ENCODE data around the gene MRPL43.

MRPL43 gene

DNA sequence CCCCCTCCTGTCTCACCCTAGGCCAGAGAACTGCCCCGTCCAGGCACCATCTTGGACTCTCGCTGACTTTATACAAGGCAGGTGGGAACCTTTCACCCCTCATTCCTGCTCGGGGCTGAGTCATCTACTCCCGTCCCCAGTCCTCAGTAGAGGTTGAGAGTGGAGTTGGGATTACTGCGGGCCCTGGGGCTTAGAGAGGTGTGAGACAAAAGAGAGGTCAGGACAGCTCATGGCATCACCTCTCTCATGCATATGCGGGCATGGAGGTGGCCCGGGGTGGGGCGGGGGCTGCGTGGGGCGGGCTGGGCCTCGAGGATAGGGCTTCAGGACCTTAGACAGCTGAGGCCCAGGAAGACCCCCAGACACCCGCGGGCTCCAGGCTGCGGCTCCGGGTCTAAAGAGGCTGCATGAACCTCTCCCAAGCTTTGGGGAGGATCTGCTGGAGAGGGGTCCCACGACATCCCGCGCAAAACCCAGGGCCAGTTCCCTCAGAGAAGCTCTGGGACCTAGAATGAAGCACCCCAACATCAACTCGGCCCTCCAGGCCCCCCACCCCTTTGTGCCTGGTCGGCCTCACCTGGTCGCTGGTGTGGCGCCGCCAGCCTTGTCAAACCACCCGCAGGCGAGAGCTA, 43.3 kb upstream of the MRPL43 start:
- peaks cover 22% of the 10 kb centered on the region for H3K4me1 ChIP-seq (ENCODE audit: control insufficient read depth, insufficient read depth, low read length)
- peak overlapping the region; percentile 84 for H3K4me3 ChIP-seq (ENCODE audit: low read length)
- no peaks in the 10 kb centered on the region for H3K9me3 ChIP-seq (ENCODE audit: control insufficient read depth, low read length)
- peaks cover 9% of the 10 kb centered on the region for H3K36me3 ChIP-seq (ENCODE audit: control insufficient read depth, insufficient read depth, low read length, severe bottlenecking)
- no peaks in the 10 kb centered on the region for H3K27me3 ChIP-seq (replicated peaks; ENCODE audit: control insufficient read depth, insufficient read depth, low read length)
- no peak for DNase-seq (ENCODE audit: low read depth)
- H3K9ac ChIP-seq (ENCODE audit: low read length) = peak overlapping the region; percentile 87

DNA sequence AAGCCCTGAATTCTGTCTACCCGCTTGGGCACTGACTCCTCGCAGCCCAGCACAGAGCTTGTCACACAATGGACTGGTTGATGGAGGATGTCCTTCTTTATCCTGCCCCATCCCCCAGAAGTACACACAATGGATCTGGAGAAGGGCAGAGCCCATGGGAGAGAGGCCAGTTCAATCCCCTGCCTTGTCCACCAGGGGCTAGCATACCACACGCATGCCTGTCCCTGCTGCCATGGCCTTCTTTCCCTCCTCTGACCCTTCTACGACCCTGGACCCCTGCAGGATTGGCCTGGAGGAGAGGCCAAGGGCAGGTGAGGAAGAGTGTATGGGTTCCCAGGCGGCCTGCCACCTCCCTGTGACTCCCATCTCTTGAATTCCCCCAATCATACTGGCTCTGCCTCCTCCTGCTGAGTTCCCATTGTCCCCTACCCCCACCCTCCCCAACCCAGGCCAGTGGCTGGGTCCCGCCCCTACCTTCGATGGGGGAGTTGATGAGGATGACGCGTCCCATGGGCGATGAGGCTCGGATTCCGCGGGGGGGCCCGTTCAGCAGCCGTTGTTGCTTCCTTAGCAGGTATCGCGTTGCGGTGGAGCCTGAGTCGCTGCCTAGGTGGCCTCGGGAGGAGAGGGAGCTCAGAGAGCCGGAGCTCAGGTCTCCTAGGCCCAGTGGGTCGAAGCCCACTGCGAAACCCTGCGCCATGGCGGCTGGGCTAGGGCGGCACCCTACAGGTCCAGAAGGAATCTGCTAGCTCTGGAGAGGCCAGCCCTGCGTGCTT, 42.4 kb upstream of the MRPL43 start:
- DNase-seq (ENCODE audit: low read depth) = no peak
- H3K27me3 ChIP-seq (replicated peaks; ENCODE audit: control insufficient read depth, insufficient read depth, low read length) = no peaks in the 10 kb centered on the region
- no peaks in the 10 kb centered on the region for H3K36me3 ChIP-seq (ENCODE audit: control insufficient read depth, insufficient read depth, low read length, severe bottlenecking)
- H3K9ac ChIP-seq (ENCODE audit: low read length) = no peak overlapping the region
- H3K4me1 ChIP-seq (ENCODE audit: control insufficient read depth, insufficient read depth, low read length) = peaks cover 22% of the 10 kb centered on the region
- H3K4me3 ChIP-seq (ENCODE audit: low read length) = no peak overlapping the region
- H3K9me3 ChIP-seq (ENCODE audit: control insufficient read depth, low read length) = no peaks in the 10 kb centered on the region

DNA sequence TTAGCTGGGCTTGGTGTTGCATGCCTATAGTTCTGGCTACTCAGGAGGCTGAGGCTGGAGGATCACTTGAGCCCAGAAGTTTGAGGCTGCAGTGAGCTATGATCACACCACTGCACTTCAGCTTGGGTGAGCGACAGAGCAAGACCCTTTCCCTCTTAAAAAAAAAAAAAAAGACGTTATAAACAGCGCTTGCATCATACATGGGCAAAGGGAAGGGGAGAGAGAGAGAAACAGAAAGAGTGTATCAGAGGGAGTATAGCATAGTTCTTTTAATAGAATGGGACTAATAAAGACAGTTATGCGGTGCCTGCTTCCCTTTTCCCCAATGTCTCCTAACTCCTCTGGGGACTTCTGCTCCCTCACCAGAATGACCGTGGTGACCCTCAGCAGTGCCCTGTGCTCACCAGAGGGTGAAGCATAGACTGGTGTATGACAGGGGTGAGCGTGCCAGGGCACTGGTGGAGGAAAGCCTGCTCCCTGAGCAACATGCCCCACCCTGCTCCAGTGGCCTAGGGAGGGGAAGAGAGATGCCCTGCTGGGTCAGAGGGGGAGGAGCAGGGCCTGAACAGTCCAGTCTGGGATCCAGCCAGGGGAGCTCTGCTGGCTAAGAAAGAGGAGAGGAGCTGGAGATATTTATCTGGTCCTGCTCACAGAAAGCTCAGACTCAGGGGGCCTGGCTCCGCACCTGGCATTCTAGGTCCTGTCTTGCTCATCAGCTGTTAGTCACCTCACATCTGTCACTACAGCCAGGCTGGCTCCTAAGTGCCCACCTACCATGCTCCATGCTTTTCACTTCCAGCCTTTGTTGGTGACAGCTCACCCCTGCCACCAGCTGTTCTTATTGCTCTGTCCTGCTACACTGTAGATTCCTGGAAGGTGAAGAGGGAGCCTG, 41.4 kb upstream of the MRPL43 start:
- no peaks in the 10 kb centered on the region for H3K27me3 ChIP-seq (replicated peaks; ENCODE audit: control insufficient read depth, insufficient read depth, low read length)
- no peak for DNase-seq (ENCODE audit: low read depth)

DNA sequence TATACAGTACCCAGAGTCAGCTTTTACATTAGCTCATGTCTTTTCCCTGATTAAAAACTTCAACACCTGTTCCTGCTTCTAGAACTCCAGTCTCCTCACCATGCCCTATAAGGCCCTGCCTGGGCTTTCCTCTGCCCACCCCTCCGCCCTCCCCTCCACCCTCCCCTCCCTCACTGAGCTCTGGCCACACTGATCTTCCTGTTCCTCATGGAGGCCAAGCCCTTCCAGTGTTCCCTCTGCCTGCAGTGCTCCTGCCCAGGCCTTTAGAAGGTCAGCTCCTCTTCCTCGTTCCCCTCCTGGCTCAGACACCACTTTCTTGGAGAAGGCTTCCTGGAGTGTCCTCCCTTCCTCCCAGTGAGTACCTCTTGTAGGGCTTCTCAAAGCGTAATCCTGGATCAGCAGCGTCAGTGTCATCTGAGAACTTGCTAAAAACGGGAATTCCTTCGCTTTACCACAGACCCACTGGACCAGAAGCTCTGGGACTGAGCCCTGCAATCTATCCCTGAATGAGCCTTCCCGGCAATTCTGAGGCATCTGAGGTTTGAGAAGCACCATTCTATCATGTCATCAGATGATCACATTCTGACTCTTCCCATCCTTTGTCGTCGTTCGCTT, 39.9 kb upstream of the MRPL43 start:
- no peak for DNase-seq (ENCODE audit: low read depth)
- Histone ChIP-seq H3K27me3 (replicated peaks; ENCODE audit: control insufficient read depth, insufficient read depth, low read length) (peaks cover 3% of the 10 kb centered on the region), H3K4me1 (ENCODE audit: control insufficient read depth, insufficient read depth, low read length) (peaks cover 12% of the 10 kb centered on the region), H3K9me3 (ENCODE audit: control insufficient read depth, low read length) (no peaks in the 10 kb centered on the region), H3K4me3 (ENCODE audit: low read length) (no peak overlapping the region), H3K9ac (ENCODE audit: low read length) (no peak overlapping the region), H3K36me3 (ENCODE audit: control insufficient read depth, insufficient read depth, low read length, severe bottlenecking) (no peaks in the 10 kb centered on the region)

More for the DNA sequence above, 41.4 kb upstream of the MRPL43 start:
- Histone ChIP-seq H3K4me3 (ENCODE audit: low read length) (no peak overlapping the region), H3K9me3 (ENCODE audit: control insufficient read depth, low read length) (no peaks in the 10 kb centered on the region), H3K9ac (ENCODE audit: low read length) (no peak overlapping the region), H3K36me3 (ENCODE audit: control insufficient read depth, insufficient read depth, low read length, severe bottlenecking) (no peaks in the 10 kb centered on the region), H3K4me1 (ENCODE audit: control insufficient read depth, insufficient read depth, low read length) (peaks cover 22% of the 10 kb centered on the region)

DNA sequence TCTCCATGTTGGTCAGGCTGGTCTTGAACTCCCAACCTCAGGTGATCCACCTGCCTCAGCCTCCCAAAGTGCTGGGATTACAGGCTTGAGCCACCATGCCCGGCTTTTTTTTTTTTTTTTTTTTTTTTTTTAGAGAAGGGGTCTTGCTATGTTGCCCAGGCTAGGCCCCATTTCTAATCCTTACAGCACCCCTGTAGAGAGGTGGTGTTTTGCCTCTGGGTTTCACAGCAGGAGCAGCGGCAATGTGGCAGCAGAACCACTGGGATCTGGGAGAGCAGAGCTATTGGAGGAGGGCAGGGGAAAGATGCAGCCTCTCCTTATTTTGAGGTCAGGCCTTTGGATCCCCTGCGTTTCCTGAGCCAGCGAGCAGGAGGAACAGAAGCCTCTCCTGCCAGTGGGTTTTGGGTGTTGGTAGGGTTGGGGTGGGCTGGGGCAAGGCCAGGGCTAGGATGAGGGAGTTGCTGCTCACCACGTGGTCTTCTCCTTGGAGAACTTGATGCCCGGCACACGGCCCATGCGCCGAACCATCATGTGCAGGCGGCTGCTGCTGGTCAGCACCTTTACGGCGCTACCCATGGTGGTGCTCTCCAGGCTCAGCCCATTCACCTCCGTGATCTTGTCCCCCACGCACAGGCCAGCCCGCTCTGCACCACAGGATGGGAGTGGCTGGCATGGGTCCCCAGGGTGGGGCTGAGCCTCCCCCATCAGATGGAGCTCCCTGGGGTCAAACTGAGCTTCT, 35.8 kb upstream of the MRPL43 start:
- H3K9me3 ChIP-seq (ENCODE audit: control insufficient read depth, low read length) = no peaks in the 10 kb centered on the region
- H3K36me3 ChIP-seq (ENCODE audit: control insufficient read depth, insufficient read depth, low read length, severe bottlenecking) = no peaks in the 10 kb centered on the region
- H3K9ac ChIP-seq (ENCODE audit: low read length) = no peak overlapping the region
- no peak for DNase-seq (ENCODE audit: low read depth)
- no peaks in the 10 kb centered on the region for H3K4me1 ChIP-seq (ENCODE audit: control insufficient read depth, insufficient read depth, low read length)
- no peak overlapping the region for H3K4me3 ChIP-seq (ENCODE audit: low read length)
- peaks cover 6% of the 10 kb centered on the region for H3K27me3 ChIP-seq (replicated peaks; ENCODE audit: control insufficient read depth, insufficient read depth, low read length)

DNA sequence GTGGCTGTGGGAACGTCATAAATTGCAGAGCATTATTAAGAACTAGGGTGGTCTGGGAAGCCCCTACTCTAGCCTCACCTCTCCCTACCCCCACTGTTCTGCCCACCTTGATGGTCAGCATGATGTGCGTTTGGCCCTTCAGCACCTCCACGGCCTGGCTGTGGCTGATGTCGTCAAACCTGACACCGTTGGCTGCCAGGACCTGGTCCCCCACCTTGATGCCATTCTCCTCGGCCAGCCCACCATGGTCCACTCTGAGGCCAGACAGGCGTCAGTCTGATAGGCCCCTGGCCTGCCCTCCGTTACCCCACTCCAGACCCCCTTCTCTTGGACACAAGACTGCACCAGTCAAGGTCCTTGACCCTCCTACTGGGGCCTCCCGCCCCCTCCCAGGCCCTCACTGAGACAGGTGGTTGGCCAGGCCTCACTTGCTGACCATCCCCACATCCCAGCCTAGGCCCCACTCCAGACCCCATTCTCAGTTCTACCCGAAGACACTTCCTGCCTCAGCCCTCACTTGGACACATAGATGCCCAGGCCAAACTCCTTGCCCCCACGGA, 34.5 kb upstream of the MRPL43 start:
- no peak overlapping the region for H3K4me3 ChIP-seq (ENCODE audit: low read length)
- no peak for DNase-seq (ENCODE audit: low read depth)
- H3K4me1 ChIP-seq (ENCODE audit: control insufficient read depth, insufficient read depth, low read length) = no peaks in the 10 kb centered on the region
- H3K27me3 ChIP-seq (replicated peaks; ENCODE audit: control insufficient read depth, insufficient read depth, low read length) = peaks cover 6% of the 10 kb centered on the region
- no peak overlapping the region for H3K9ac ChIP-seq (ENCODE audit: low read length)
- no peaks in the 10 kb centered on the region for H3K9me3 ChIP-seq (ENCODE audit: control insufficient read depth, low read length)
- no peaks in the 10 kb centered on the region for H3K36me3 ChIP-seq (ENCODE audit: control insufficient read depth, insufficient read depth, low read length, severe bottlenecking)

DNA sequence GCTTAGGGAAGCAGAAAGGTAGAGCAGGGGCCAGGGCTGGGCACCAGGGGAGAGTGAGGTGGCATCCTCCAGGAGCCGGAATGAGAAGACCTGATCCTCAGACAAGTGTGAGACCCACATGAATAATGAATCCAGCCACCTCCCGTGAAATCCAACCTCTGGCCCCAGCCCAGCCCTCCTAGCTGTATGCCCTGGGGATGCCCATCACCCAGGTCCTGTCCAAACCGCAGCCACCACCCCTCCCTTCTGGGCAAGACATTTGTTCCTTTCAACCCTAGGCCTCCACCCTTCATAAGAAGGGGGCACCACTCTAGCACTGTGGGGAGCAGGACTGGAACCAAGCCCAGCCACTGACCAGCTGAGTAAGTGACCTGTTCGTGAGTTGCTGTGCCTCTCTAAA, 33.9 kb upstream of the MRPL43 start:
- Histone ChIP-seq H3K4me3 (ENCODE audit: low read length) (no peak overlapping the region), H3K9ac (ENCODE audit: low read length) (no peak overlapping the region), H3K9me3 (ENCODE audit: control insufficient read depth, low read length) (no peaks in the 10 kb centered on the region), H3K36me3 (ENCODE audit: control insufficient read depth, insufficient read depth, low read length, severe bottlenecking) (no peaks in the 10 kb centered on the region), H3K4me1 (ENCODE audit: control insufficient read depth, insufficient read depth, low read length) (no peaks in the 10 kb centered on the region), H3K27me3 (replicated peaks; ENCODE audit: control insufficient read depth, insufficient read depth, low read length) (peaks cover 6% of the 10 kb centered on the region)
- no peak for DNase-seq (ENCODE audit: low read depth)

DNA sequence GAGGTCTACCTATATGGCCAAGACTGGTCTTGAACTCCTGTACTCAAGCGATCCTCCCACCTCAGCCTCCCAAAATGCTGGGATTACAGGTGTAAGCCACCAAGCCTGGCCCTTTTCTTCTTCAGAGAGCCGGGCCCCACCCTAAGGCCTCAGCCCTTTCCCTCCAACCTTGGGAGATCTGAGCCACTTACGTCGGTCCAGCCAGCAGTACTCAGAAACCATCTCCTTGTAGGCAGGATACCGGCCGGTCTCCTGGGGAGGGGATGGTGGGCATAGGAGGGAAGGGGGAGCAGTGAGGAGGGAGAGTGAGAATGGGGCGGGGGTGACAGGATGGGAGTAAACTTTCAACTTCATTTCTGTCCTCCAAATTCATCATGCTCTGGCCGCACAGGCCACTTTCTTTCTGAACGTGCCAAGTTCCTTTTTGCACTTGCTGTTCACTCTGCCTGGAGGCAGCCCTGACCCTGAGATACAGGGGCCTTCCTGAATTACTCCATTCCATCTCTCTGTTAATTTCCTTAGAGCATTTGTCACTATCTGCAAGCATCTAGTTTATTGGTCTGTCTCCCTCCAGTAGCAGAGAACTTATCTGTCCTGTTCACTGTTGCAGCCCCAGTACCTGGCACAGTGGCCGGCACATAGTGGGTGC, 33.3 kb upstream of the MRPL43 start:
- H3K9ac ChIP-seq (ENCODE audit: low read length) = no peak overlapping the region
- no peak for DNase-seq (ENCODE audit: low read depth)
- no peaks in the 10 kb centered on the region for H3K36me3 ChIP-seq (ENCODE audit: control insufficient read depth, insufficient read depth, low read length, severe bottlenecking)
- H3K27me3 ChIP-seq (replicated peaks; ENCODE audit: control insufficient read depth, insufficient read depth, low read length) = peaks cover 6% of the 10 kb centered on the region
- no peaks in the 10 kb centered on the region for H3K9me3 ChIP-seq (ENCODE audit: control insufficient read depth, low read length)
- H3K4me1 ChIP-seq (ENCODE audit: control insufficient read depth, insufficient read depth, low read length) = no peaks in the 10 kb centered on the region
- H3K4me3 ChIP-seq (ENCODE audit: low read length) = no peak overlapping the region

DNA sequence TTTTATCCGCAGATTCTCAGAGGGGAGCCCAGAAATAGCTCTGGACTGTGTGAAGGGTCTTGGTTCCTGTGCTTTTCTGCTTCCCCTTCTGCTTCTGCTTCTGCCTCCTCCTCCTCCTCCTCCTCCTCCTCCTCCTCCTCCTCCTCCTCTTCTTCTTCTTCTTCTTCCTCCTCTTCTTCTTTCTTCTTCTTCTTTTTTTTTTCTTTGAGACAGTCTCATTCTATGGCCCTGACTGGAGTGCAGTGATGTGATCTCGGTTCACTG, 32.1 kb upstream of the MRPL43 start:
- Histone ChIP-seq H3K27me3 (replicated peaks; ENCODE audit: control insufficient read depth, insufficient read depth, low read length) (peaks cover 6% of the 10 kb centered on the region), H3K36me3 (ENCODE audit: control insufficient read depth, insufficient read depth, low read length, severe bottlenecking) (no peaks in the 10 kb centered on the region), H3K4me3 (ENCODE audit: low read length) (no peak overlapping the region)

More for the DNA sequence above, 32.1 kb upstream of the MRPL43 start:
- Histone ChIP-seq H3K9ac (ENCODE audit: low read length) (no peak overlapping the region), H3K9me3 (ENCODE audit: control insufficient read depth, low read length) (no peaks in the 10 kb centered on the region), H3K4me1 (ENCODE audit: control insufficient read depth, insufficient read depth, low read length) (peaks cover 5% of the 10 kb centered on the region)
- DNase-seq (ENCODE audit: low read depth) = no peak

All from adipocyte (in vitro differentiated cells).